Measurements from ENCODE around the gene COL4A6.

The COL4A6 gene

DNA sequence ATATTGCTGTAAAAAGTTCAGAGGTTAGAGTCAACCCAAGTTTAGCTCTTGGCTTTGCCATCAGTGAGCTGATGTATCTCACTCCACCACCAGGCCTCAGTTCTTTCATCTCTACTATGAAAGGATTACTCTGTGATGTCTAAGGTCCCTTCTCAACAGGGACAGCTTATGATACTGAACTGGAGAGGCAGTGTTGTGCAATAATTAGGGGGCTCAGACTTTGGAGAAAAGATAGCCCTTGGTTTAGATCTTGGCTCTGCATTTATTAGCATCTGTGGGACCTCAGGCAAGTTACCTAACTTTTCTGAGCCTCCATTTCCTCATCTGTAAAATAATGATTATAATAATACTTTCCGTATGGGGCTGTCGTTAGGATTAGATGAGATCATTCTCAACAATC, 89.0 kb downstream of the COL4A6 start:
- TF ChIP-seq, protein P1, sequence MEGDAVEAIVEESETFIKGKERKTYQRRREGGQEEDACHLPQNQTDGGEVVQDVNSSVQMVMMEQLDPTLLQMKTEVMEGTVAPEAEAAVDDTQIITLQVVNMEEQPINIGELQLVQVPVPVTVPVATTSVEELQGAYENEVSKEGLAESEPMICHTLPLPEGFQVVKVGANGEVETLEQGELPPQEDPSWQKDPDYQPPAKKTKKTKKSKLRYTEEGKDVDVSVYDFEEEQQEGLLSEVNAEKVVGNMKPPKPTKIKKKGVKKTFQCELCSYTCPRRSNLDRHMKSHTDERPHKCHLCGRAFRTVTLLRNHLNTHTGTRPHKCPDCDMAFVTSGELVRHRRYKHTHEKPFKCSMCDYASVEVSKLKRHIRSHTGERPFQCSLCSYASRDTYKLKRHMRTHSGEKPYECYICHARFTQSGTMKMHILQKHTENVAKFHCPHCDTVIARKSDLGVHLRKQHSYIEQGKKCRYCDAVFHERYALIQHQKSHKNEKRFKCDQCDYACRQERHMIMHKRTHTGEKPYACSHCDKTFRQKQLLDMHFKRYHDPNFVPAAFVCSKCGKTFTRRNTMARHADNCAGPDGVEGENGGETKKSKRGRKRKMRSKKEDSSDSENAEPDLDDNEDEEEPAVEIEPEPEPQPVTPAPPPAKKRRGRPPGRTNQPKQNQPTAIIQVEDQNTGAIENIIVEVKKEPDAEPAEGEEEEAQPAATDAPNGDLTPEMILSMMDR (IDR thresholded peaks at IDR 0.05; ENCODE audit: low read depth, low read length) = no peak
- no peaks in the 10 kb centered on the region for H3K36me3 ChIP-seq
- H3K4me1 ChIP-seq = no peaks in the 10 kb centered on the region
- DNase-seq = no peak
- no peaks in the 10 kb centered on the region for H3K27me3 ChIP-seq
- H3K9me3 ChIP-seq = no peaks in the 10 kb centered on the region
- no peak overlapping the region for H3K4me3 ChIP-seq (ENCODE audit: low read depth, low read length)

DNA sequence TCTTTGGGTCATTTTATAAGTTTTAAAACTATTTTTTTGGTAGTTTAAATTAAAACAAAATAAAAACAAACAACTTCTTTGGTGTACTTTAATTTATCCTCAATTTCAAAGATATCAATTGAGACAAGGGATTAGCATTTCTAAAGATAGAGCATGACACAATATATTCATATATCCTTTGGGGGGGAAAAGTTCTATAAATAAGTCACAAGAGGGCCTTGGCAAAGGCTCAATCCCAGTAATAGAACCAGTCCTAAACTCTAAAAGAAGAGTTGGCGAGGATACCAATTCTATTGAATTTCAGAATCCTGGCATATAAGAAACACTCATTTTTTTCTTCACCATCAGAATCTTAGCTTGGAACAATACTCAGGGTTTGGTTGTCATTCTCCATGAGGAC, 89.7 kb downstream of the COL4A6 start:
- no peak overlapping the region for H3K4me3 ChIP-seq (ENCODE audit: low read depth, low read length)
- TF ChIP-seq, protein P1 (IDR thresholded peaks at IDR 0.05; ENCODE audit: low read depth, low read length) = no peak
- H3K9me3 ChIP-seq = no peaks in the 10 kb centered on the region
- no peak for DNase-seq
- H3K27me3 ChIP-seq = no peaks in the 10 kb centered on the region
- no peaks in the 10 kb centered on the region for H3K4me1 ChIP-seq
- no peaks in the 10 kb centered on the region for H3K36me3 ChIP-seq

DNA sequence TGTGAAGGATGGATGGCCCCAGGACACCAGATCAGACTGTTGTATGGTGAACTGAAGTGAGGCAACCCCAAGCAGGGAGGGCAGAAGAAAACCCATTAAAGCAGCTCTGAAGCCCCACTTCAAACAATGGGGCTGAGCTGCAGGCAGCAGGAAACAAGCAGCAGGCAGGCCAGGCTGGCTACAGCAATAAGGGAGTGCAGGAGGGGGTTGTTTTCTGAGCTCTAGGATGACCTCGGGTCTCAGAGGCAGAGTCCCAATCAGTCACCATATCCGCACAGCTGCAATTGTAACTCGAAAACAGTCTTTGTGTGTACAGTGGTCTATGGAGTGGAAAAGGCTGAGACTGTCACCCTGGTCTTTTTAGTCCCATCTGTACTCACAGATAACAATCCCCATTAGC, 90.4 kb downstream of the COL4A6 start:
- no peaks in the 10 kb centered on the region for H3K36me3 ChIP-seq
- no peak overlapping the region for H3K4me3 ChIP-seq (ENCODE audit: low read depth, low read length)
- no peak for DNase-seq
- no peaks in the 10 kb centered on the region for H3K4me1 ChIP-seq
- no peaks in the 10 kb centered on the region for H3K27me3 ChIP-seq
- no peaks in the 10 kb centered on the region for H3K9me3 ChIP-seq
- TF ChIP-seq, protein P1 (IDR thresholded peaks at IDR 0.05; ENCODE audit: low read depth, low read length) = no peak

DNA sequence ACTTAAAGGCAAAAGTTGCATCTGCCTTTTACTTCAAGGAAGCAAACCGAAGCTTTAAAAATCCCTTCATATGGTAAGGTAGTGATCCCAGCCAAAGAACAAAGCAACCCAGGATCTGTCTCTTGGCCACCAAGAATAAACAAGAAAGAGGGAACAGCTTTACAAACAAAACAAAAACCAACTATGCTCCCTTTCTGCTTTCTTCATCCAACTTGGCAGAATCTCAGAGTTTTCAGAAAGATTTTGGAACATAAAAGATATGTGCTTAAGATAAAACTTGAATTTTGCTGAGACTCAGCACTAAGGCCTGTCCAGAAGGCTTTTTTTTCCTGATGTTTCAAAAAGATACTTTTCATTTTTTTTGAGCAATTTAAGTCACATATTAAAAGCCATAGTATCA, 94.0 kb downstream of the COL4A6 start:
- Histone ChIP-seq H3K36me3 (no peaks in the 10 kb centered on the region), H3K9me3 (no peaks in the 10 kb centered on the region), H3K27me3 (no peaks in the 10 kb centered on the region), H3K4me1 (no peaks in the 10 kb centered on the region), H3K4me3 (ENCODE audit: low read depth, low read length) (no peak overlapping the region)
- TF ChIP-seq, protein P1 (IDR thresholded peaks at IDR 0.05; ENCODE audit: low read depth, low read length) = no peak
- DNase-seq = no peak

DNA sequence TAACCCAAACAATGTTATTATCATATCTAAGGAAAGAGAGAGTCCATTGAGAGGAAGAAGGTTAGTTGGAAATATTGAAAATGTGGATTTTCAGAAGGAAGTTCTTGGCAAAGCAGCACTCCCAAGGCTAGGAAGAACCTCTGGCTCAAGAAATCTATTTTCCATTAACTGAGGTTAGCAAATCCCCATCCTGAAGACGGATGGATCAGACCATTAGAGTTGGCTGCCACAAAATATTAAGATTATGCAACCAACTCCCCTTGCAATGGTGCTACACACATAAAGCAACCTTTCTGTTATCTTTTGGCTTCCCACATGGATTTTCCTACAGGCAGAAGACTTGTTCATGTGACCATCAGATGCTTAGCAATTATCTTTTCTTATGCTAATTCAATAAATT, 96.3 kb downstream of the COL4A6 start:
- DNase-seq = no peak
- TF ChIP-seq, protein P1 (IDR thresholded peaks at IDR 0.05; ENCODE audit: low read depth, low read length) = no peak
- no peaks in the 10 kb centered on the region for H3K27me3 ChIP-seq
- no peaks in the 10 kb centered on the region for H3K9me3 ChIP-seq
- H3K36me3 ChIP-seq = no peaks in the 10 kb centered on the region
- no peak overlapping the region for H3K4me3 ChIP-seq (ENCODE audit: low read depth, low read length)
- no peaks in the 10 kb centered on the region for H3K4me1 ChIP-seq

DNA sequence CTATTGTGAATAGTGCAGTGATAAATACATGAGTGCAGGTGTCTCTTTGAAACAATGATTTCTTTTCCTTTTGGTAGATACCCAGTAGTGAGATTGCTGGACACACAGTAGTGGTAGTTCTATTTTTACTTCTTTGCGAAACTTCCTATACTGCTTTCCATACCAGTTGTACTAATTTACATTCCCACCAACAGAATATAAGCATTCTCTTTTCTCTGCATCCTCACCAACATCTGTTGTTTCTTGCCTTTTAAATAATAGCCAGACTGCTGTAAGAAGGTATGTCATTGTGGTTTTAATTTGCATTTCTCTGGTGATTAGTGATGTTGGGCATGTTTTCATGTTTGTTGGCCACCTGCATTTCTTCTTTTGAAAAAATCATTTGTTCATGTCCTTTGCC, 105.9 kb downstream of the COL4A6 start:
- TF ChIP-seq, protein P1 (IDR thresholded peaks at IDR 0.05; ENCODE audit: low read depth, low read length) = no peak
- Histone ChIP-seq H3K4me1 (no peaks in the 10 kb centered on the region), H3K36me3 (no peaks in the 10 kb centered on the region), H3K9me3 (no peaks in the 10 kb centered on the region), H3K27me3 (no peaks in the 10 kb centered on the region), H3K4me3 (ENCODE audit: low read depth, low read length) (no peak overlapping the region)
- DNase-seq = no peak

Data from BE2C (cell line).